Skin of body (tissue), 2 donors: ENCODE results near the gene ELP2. TPM values are rescaled to one million over a fixed set of nuclear protein-coding genes. Genes with fewer than 3 reads are reported as not detected.
"Not testable (repeated sequence)": the region's sequence is repeated elsewhere in the genome, so short reads cannot be mapped to it uniquely, and the experiment has no call there.

Experiments used
- DNase-seq: peaks from one replicate; lab custom pipeline; 2025; lab: John Stamatoyannopoulos, UW
- total RNA-seq: library from RNA; depleted of rRNA; stranded (reverse); fragments of >200 nt; gene quantifications from one replicate; pipeline ENCODE4 v1.2.3, GENCODE V29; 2014

Gene ELP2
- total RNA-seq, 1 donor from 2014 or later = 179 TPM

GRCh38 chr18:36157441-36157840, 27.7 kb downstream of the ELP2 start:
- no peak for DNase-seq

DNA sequence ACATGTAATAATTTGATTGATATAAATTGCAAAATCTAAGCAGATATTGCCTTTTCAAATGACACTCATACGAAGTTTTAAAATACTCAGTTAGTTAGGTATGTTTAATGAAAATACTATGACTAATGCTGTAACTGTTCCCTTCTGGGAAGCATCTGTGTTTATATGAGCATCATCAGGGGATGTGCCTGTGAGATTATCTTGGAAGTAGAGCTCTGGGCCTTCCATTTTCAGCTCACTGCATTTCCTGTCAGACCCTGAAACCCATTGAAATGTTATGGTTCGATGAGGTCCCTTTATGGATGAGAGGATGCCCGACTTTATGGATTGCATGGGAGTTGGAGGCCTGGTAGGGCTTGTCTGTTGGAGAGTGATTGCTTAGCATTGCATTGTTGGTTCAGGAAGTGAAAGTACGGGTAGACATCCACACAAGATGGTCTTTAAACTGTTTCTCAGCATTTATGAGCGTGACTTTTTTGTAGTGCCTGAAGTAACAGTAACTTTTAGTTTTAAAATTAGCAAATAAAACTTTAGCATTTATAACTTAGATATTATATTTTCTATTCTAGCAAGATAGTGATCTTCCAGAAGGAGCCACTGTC, 28.7 kb downstream of the ELP2 start:
- no peak for DNase-seq

GRCh38 chr18:36160959-36161371, 31.3 kb downstream of the ELP2 start:
- no peak for DNase-seq

GRCh38 chr18:36162981-36163380, 33.3 kb downstream of the ELP2 start:
- no peak for DNase-seq

DNA sequence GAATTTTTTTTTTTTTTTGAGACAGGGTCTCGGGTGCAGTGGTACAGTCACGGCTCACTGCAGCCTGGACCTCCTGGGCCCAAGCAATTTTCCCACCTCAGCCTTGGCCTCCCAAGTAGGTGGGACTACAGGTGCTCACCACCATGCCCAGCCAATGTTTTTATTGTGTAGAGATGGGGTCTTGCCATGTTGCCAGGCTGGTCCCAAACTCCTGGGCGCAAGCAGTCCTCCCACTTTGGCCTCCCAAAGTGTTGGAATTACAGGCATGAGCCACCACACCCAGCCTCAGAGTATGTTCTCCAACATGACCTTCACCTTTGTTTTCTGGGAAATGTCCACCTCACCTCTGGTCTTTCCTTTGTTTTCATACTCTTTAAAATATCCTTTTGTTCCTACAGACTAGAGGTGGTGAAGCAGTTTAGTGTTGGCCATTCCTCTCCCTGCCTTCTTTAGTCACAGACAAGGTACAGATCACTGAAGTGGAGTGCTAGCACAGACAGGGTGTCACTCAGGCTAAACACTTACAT, 38.1 kb downstream of the ELP2 start:
- no peak for DNase-seq

DNA sequence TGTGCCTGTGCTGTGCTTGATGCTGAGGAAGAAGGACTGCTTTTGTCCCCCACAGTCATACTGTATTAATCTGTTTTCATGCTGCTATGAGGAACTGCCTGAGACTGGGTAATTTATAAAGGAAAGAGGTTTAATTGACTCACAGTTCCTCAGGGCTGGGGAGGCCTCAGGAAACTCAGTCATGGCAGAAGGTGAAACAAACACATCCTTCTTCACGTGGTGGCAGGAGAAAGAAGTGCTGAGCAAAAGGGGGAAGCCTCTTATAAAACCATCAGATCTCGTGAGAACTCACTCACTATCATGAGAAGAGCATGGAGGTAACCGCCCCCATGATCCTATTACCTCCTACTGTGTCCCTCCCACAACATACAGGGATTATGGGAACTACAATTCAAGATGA, 38.6 kb downstream of the ELP2 start:
- not testable (repeated sequence) for DNase-seq

DNA sequence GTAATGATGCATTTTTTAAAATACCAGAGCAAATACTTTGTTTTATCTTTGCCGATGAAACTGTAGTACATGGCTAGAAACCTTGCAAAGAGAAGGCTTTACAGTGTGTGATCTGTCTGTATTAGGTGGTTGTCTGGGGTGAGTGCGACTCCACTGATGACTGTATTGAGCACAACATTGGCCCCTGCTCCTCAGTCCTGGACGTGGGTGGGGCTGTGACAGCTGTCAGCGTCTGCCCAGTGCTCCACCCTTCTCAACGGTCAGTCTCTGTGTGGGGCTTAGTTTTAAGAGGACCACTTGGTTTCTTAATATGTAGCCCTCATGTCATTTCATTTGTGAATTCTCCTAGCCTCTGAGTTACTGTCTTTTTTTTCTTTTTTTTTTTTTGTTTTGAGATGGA, 40.2 kb downstream of the ELP2 start:
- DNase-seq = no peak

DNA sequence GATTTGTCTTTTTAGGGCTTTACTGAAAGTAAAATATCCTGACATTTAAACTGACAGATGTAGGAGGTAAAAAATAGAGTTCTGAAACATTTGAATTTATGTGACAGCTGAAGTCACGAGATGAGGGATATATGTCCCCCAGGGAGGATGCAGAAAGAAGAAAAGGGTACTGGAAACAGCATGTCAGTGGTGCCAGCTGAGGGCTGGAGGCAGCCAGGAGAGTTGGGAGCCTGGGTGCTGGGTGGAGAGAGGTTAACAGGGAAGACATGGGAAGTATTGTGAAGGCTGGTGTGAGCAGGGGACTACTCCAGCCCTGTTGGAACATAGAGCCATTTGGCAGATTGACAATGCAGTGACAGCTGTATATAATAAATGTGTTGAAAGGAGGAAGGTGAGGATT, 45.8 kb downstream of the ELP2 start:
- no peak for DNase-seq

- DNase-seq = no peak
These were observed 46.5 kb downstream of the ELP2 start for GRCh38 chr18:36176177-36176584.

GRCh38 chr18:36176711-36177110, 47.0 kb downstream of the ELP2 start:
- no peak for DNase-seq

GRCh38 chr18:36177913-36178312, 48.2 kb downstream of the ELP2 start:
- no peak for DNase-seq

- DNase-seq = no peak
These were observed 50.1 kb downstream of the ELP2 start for GRCh38 chr18:36179562-36180355.

DNA sequence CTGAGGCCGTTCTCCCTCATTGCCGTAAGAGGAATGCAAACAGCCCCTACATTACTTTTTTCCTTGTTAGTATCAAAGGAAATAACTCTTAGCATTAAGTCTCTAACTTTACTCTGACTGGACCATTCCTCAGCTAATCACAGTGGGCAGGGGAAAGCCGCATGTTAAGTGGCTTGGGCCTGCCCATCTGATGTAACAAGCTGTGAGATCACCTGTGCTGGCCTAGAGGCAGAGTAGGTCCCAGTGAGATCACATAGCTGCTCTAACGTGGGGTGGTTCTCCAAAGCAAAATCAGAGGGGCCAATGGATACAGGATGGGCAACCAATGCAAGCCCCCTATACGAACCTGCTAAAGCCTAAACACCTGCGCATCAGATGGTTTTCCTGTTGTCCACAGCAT, 51.7 kb downstream of the ELP2 start:
- no peak for DNase-seq

GRCh38 chr18:36181898-36182506, 52.3 kb downstream of the ELP2 start:
- no peak for DNase-seq

DNA sequence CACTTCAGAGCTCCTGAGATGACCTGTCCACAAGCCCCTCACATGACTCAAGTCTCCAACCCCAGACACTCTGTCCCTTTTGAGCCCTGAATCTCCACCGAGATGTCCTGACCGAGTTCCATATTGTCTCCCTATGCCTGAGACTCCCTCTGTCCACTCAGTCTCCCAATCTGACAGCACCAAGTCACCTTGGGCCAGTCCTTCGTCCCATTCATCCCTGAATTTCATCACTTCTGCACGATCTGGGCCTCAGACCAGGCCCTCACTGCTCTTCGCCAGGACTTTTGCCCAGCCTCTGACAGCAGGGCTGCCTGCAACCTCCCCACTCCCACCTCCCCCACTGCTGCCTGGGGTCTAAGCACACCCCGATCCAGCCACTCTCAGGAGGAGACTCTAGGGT, 53.3 kb downstream of the ELP2 start:
- no peak for DNase-seq

DNA sequence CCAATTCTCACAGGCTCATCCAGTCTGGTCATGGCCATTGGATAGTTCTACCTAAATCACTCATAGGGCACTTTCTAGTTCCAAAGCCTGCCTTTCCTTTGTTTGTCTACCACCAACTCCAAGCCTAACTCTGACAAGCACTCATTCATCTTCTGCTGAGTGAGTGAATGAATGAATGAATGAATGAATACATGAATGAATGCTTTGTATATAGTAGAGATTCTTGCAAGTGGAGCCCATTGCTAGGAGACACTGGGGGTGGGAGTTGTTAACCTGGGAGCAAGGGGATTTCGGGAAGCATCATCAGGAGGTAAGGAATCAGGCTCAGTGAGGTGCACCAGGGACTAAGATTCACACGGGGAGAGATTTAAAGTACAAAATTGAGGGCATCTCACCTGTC, 54.3 kb downstream of the ELP2 start:
- no peak for DNase-seq

DNA sequence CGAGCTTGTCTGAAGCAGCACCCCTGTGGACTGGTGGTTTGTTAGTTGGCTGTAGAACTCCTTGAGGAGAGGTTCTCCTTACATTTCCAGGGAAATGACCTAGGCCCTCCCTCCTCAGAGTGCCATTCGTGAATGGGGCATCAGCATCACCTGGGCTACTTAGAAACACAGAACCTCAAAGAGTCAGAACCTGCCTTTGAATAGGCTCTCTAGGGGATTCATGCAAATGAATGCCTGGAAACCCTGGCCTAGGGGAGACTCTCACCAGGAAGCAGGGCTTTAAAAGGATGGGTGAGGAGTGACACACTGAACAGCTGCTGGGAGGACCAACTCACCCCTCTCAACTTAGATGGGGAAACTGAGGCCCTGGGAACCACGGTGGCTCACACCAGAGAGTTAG, 55.5 kb downstream of the ELP2 start:
- DNase-seq = no peak

GRCh38 chr18:36185901-36186460, 56.3 kb downstream of the ELP2 start:
- DNase-seq = no peak

DNA sequence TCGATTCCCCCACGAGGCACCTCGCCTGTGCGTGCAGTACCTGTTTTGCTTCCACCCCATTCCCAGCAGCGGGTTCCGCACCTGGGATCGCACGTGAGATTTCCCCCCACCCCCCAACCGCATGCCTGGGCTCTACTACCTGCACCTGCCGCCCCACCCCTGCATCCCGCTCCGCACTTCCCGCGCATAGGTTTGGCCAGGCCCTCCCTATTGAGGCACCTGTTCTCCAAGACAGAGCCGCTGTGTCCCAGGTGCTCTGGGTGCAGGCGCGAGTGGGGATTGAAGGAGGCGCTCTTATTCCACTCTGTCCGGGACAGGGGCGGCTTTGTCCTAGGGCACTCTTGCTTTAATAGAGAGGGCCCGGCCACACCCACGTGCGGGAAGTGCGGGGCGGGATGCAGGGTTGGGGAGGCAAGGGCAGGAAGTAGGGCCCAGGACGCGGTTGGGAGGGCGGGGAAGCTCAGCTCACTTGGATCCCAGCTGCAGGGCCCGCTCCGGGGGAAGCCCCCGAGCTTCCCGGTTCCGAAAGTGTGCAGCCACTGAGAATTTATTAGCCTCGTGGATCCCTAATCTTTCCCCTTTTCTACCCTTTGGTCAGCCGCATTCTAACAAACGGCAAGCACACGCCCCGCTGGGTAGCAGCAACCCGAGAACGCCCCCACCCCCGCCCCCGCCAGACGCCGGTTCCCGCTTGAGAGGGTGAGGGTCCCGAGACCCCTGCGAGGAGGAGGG, 56.9 kb downstream of the ELP2 start:
- no peak for DNase-seq

- no peak for DNase-seq
These were observed 57.6 kb downstream of the ELP2 start, which contains the start of gene MOCOS for GRCh38 chr18:36187193-36187825. Gene MOCOS (plus strand): TSS chr18:36187497. CDS start chr18:36187540, 43 bp downstream.
